GM18505 (cell line): ENCODE results near the gene DMXL1.

Experiments
- ATAC-seq: cut with Tn5 transposase; IDR thresholded peaks from one replicate; pipeline ENCODE4 v1.9.1; 2021; ENCODE audit not compliant: unreplicated experiment
- POLR2A ChIP-seq: IDR thresholded peaks from 4 replicates; pipeline ENCODE4 v1.6.1; 2011; ENCODE audit warnings: borderline replicate concordance; ENCODE audit not compliant: insufficient read depth, insufficient read length; ENCODE audit errors: extremely low read depth

The DMXL1 gene, protein sequence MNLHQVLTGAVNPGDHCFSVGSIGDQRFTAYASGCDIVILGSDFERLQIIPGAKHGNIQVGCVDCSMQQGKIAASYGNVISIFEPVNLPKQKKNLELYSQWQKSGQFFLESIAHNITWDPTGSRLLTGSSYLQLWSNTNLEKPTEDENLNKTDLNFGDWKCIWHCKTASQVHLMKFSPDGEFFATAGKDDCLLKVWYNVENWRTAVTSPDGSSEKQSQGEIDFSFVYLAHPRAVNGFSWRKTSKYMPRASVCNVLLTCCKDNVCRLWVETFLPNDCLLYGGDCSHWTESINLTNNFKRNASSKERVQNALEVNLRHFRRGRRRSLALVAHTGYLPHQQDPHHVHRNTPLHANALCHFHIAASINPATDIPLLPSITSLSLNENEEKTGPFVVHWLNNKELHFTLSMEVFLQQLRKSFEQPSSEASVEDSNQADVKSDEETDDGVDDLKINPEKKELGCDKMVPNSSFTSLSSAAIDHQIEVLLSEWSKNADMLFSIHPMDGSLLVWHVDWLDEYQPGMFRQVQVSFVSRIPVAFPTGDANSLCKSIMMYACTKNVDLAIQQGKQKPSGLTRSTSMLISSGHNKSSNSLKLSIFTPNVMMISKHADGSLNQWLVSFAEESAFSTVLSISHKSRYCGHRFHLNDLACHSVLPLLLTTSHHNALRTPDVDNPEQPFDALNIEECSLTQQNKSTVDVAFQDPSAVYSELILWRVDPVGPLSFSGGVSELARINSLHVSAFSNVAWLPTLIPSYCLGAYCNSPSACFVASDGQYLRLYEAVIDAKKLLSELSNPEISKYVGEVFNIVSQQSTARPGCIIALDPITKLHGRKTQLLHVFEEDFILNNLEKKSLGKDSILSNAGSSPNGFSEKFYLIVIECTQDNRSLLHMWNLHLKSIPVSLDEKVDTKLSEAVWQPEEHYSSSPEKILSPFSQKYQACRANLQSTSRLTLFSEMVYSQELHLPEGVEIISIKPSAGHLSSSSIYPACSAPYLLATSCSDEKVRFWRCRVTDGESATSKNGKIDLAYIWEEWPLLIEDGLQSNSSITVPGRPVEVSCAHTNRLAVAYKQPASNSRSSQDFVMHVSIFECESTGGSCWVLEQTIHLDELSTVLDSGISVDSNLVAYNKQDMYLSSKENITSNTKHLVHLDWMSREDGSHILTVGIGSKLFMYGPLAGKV (N-terminal part only)

DNA sequence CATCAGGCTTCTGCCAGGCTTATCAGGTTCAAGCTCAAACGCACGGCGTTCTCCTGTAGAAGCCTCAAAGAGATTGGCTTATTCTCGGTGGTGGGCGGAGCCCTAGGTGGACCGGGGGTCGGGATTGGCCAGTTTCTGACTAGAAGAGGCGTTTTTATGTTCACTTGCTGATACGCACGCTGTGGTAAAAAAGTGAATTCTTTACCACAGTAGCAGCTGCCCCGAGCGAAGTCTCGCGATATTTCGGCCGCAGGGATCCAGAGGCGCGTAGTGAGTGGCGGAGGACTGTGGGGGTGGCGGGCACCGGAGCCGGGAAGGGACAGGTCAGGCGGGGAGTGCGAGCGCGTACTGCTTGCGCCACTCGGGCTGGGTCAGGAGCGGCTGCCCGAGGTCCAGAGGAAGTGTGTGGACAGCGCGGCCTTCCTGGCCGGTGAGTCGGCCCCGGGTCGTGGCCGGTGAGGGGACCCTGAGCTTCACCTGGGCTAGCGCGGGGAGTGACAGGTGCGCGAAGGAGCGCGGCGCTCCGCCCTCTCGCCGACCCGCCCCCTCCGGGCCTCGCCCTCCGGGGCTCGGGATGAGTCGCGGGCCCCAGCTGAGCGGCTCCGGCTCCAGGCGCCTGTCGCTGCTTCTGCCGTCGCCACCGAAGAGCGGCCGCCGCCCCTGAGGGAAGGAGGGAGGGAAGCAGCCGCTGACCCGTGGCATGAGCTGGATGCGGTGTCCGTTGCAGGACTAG is at the start of gene DMXL1:
Gene DMXL1 (plus strand): TSS at position 260 of the 733 bp plus-strand sequence. CDS start 483 bp downstream, outside the sequence.
- peak; percentile 68 for TF ChIP-seq POLR2A

DNA sequence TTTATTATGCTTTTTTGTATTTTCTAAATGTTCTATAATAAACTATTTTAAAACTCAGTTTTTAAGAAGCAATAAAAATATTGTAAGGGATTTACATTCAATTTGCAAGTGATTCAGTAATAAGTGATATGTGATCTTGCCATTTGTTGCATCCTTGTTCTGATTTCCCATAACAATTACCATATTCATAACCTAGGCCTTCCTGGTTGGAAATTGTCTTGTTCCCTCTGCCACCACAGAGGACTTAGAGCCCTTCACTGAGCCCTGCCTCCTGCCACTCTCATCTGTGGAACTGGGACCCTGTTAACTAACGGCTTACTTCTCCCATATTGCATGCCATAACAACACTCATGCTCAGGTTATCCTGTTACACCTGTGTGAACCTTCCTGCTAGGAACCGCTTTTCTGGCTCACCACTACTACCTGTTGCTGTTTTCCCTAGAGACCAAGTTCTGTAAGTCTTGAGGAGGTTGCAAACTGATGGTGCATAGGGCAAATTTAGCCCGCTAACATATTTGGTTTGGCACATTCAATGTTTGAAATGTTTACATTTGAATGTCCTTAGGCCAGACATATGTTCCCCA is 49.6 kb upstream of the DMXL1 start:
- no peak for TF ChIP-seq POLR2A
- no peak for ATAC-seq

More for the DNA sequence above, at the start of gene DMXL1:
- ATAC-seq = peak; percentile 79

DNA sequence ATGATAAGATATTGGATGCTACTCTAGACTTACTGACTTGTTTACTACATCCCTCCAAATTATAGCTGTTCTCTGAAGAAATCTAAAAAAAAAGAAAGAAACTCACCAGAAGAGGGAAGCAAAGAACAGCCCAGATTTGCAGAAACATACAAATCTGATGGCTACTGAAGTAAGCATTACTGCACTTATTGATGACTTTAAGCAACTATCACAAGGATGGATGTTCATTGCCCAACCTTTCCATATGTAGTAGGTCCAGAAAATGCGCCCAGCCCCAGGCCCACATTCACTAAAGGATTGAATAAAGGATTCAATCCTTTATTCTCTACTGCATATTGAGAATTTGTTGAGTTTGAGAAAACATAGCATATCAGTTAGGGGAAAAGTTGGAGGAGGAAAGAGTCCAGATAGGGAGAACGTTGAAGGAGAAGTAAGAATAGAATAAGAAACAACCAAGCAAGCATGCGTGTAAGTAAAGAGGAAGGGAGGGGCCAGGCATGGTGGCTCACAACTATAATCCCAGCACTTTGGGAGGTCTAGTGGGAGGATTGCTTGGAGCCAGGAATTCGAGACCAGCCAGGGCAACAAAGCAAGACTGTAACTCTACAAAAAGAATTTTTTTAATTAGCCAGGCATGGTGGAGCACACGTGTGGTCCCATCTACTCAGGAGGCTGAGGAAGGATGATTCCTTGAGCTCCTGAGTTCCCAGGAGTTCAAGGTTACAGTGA is 48.7 kb upstream of the DMXL1 start:
- no peak for TF ChIP-seq POLR2A
- peak; percentile 72 for ATAC-seq

DNA sequence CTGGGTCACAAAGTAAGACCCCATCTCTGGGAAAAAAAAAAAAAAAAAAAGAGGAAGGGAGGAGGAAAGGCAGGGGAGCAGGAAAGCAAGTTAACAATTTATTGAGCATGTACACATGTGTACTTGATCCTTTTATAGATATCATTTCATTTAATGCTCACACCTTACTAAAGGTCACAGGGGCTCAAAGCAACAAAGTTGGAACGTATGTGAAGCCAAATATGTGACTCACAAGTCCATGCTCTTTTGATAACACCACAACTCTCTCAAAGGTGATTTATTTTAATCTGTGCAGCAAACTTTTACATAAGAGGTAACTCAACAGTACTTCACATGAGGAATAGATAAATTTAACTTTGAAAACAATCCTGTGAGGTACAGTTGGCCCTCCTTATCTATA is 48.1 kb upstream of the DMXL1 start:
- TF ChIP-seq POLR2A = no peak
- ATAC-seq = no peak

DNA sequence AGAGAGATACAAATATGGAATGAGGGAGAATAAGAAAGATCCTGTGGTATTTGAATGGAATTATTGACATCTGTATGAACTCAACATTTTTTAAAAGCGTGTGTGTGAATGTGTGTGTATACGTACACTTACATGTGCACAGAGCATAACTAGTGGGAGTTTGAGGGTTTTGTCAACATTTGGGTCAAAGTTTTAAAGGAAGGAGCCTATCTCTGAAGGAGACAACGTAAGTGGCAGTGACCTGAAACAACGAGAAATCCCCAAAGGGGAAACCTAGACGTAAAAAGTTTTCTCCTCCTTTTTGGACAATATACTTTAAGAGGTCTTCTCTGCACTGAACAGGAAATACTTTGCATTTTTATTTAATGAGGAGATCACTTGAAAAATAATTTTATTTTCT is 42.3 kb upstream of the DMXL1 start:
- ATAC-seq = no peak

GRCh38 chr5:119031011-119031886 is 39.6 kb upstream of the DMXL1 start:
- no peak for TF ChIP-seq POLR2A
- ATAC-seq = peak; percentile 68

More for the DNA sequence above, 42.3 kb upstream of the DMXL1 start:
- no peak for TF ChIP-seq POLR2A

DNA sequence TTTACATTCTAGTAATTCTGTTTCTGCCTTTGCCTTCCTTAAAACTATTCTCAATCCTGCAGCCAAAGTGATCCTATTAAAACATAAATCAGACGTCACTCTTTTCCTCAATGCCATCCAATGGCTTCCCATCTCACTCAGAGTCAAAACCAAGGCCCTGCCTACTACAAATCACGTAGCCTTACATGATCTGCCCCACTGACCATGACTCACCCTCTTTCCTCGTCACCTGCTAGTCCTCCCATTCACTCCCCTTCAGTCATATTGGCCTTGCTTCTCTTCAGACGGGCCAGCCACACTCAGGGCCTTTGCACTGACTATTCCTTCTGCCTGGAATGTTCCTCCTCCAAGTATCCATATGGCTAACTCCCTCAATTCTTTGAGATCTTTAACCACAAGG is 39.0 kb upstream of the DMXL1 start:
- no peak for TF ChIP-seq POLR2A
- ATAC-seq = peak; percentile 67

DNA sequence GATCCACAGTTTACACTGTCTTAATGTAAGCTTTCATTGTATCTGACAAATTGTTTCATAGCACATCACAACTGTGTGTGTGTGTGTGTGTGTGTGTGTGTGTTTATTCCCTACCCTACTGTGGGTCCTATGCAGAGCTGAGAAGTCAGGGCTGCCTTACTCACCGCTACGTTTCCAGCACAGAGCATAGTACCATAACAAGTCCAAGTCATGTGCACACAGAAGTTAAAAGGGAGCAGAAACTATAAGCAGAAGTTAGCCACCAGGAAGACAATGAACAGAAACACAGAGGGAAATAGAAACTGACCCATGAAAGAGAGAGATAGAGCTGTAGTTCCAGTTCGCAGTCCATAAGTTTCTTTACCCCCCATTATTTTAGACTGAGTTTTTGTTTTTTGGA is 38.2 kb upstream of the DMXL1 start:
- peak; percentile 41 for ATAC-seq
- TF ChIP-seq POLR2A = no peak

GRCh38 chr5:119033135-119033534 is 37.8 kb upstream of the DMXL1 start:
- TF ChIP-seq POLR2A = no peak
- ATAC-seq = no peak

GRCh38 chr5:119036101-119036762 is 34.7 kb upstream of the DMXL1 start:
- TF ChIP-seq POLR2A = no peak
- ATAC-seq = no peak
